ENCODE measurements around the gene MMP11. TPM values are rescaled to one million over a fixed set of nuclear protein-coding genes. Genes with fewer than 3 reads are reported as not detected.
A peak's percentile ranks its signal among the peaks of the same experiment; 100 is the strongest.

Gene MMP11
- total RNA-seq, 4 donors from 2014 or later: 0.60 to 3.9 (median 2.1) TPM; not detected in 1

- no peak for DNase-seq (ENCODE audit: low spot score in 2 of 2)
- 88% methylated on average over 13 of the region's 16 CpGs for WGBS
- no peak overlapping the region for H3K4me3 ChIP-seq
- no peaks in the 10 kb centered on the region for H3K9me3 ChIP-seq
- no peak overlapping the region for H3K27ac ChIP-seq
- peaks cover 25% of the 10 kb centered on the region for H3K4me1 ChIP-seq
- H3K27me3 ChIP-seq: no peaks in the 10 kb centered on the region
- TF ChIP-seq POLR2A (IDR thresholded peaks at IDR 0.05) (no peak), POLR2AphosphoS5 (IDR thresholded peaks at IDR 0.05) (no peak), EP300 (IDR thresholded peaks at IDR 0.05) (no peak)
- TF ChIP-seq, protein P1, sequence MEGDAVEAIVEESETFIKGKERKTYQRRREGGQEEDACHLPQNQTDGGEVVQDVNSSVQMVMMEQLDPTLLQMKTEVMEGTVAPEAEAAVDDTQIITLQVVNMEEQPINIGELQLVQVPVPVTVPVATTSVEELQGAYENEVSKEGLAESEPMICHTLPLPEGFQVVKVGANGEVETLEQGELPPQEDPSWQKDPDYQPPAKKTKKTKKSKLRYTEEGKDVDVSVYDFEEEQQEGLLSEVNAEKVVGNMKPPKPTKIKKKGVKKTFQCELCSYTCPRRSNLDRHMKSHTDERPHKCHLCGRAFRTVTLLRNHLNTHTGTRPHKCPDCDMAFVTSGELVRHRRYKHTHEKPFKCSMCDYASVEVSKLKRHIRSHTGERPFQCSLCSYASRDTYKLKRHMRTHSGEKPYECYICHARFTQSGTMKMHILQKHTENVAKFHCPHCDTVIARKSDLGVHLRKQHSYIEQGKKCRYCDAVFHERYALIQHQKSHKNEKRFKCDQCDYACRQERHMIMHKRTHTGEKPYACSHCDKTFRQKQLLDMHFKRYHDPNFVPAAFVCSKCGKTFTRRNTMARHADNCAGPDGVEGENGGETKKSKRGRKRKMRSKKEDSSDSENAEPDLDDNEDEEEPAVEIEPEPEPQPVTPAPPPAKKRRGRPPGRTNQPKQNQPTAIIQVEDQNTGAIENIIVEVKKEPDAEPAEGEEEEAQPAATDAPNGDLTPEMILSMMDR (IDR thresholded peaks at IDR 0.05): no peak
- H3K36me3 ChIP-seq: no peaks in the 10 kb centered on the region
Observed at GRCh38 chr22:23782252-23782651, 9.6 kb downstream of the MMP11 start.

GRCh38 chr22:23782703-23783102, 10.1 kb downstream of the MMP11 start:
- Histone ChIP-seq H3K36me3 (no peaks in the 10 kb centered on the region), H3K9me3 (no peaks in the 10 kb centered on the region), H3K27me3 (no peaks in the 10 kb centered on the region), H3K4me3 (no peak overlapping the region), H3K4me1 (peaks cover 27% of the 10 kb centered on the region), H3K27ac (no peak overlapping the region)
- TF ChIP-seq POLR2AphosphoS5 (IDR thresholded peaks at IDR 0.05) (no peak), EP300 (IDR thresholded peaks at IDR 0.05) (no peak), POLR2A (IDR thresholded peaks at IDR 0.05) (no peak)
- TF ChIP-seq, protein P1 (IDR thresholded peaks at IDR 0.05): no peak
- 100% methylated on average over 1 of the region's 1 CpG for WGBS
- no peak for DNase-seq (ENCODE audit: low spot score in 2 of 2)

DNA sequence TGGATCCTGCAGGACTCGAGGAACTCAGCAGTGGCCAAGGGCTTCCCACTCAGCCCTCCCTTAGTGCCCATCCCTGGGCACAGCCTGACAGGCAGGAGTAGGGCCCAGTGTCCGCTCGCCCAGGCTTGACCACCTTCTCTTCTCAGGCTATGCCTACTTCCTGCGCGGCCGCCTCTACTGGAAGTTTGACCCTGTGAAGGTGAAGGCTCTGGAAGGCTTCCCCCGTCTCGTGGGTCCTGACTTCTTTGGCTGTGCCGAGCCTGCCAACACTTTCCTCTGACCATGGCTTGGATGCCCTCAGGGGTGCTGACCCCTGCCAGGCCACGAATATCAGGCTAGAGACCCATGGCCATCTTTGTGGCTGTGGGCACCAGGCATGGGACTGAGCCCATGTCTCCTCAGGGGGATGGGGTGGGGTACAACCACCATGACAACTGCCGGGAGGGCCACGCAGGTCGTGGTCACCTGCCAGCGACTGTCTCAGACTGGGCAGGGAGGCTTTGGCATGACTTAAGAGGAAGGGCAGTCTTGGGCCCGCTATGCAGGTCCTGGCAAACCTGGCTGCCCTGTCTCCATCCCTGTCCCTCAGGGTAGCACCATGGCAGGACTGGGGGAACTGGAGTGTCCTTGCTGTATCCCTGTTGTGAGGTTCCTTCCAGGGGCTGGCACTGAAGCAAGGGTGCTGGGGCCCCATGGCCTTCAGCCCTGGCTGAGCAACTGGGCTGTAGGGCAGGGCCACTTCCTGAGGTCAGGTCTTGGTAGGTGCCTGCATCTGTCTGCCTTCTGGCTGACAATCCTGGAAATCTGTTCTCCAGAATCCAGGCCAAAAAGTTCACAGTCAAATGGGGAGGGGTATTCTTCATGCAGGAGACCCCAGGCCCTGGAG, 10.9 kb downstream of the MMP11 start:
- H3K27ac ChIP-seq: no peak overlapping the region
- H3K4me3 ChIP-seq: no peak overlapping the region
- DNase-seq (ENCODE audit: low spot score in 2 of 2): no peak
- TF ChIP-seq POLR2A (IDR thresholded peaks at IDR 0.05): no peak
- TF ChIP-seq EP300 (IDR thresholded peaks at IDR 0.05): no peak
- TF ChIP-seq POLR2AphosphoS5 (IDR thresholded peaks at IDR 0.05): no peak
- TF ChIP-seq, protein P1 (IDR thresholded peaks at IDR 0.05): no peak
- no peaks in the 10 kb centered on the region for H3K36me3 ChIP-seq
- H3K4me1 ChIP-seq: peaks cover 35% of the 10 kb centered on the region
- 73% methylated on average over 6 of the region's 15 CpGs for WGBS
- no peaks in the 10 kb centered on the region for H3K9me3 ChIP-seq
- H3K27me3 ChIP-seq: no peaks in the 10 kb centered on the region

GRCh38 chr22:23784215-23784732, 11.6 kb downstream of the MMP11 start:
- Histone ChIP-seq H3K4me1 (peaks cover 43% of the 10 kb centered on the region), H3K27ac (no peak overlapping the region), H3K27me3 (no peaks in the 10 kb centered on the region), H3K4me3 (no peak overlapping the region), H3K9me3 (no peaks in the 10 kb centered on the region), H3K36me3 (no peaks in the 10 kb centered on the region)
- WGBS: 88% methylated on average over 8 of the region's 8 CpGs
- DNase-seq (ENCODE audit: low spot score in 2 of 2): no peak
- TF ChIP-seq POLR2A (IDR thresholded peaks at IDR 0.05) (no peak), EP300 (IDR thresholded peaks at IDR 0.05) (no peak), POLR2AphosphoS5 (IDR thresholded peaks at IDR 0.05) (no peak)
- TF ChIP-seq, protein P1 (IDR thresholded peaks at IDR 0.05): no peak

DNA sequence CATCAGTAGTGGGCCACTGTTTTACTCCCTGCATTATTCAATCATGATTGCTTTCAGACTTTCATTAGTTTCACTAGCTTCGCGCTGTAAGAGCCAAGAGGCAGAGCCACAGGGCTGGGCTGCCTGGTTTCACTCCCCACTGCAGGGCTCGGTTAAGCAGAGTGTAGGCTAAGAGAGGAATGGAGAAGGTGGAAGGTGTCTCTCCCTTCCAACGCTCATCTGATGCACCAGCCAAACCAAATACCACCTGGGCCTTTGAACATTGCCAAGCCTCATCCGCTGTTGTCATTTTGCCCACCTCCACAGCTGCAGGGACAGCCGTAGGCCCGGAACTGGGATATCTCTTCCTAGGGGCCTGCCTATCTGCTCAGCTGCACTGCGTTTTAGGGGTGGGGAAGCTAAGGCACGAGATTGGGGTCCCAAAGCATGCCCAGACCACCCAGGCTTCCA, 13.6 kb downstream of the MMP11 start:
- Histone ChIP-seq H3K27ac (peak overlapping the region; percentile 100), H3K4me3 (peak overlapping the region; percentile 95), H3K27me3 (no peaks in the 10 kb centered on the region), H3K9me3 (no peaks in the 10 kb centered on the region), H3K4me1 (peaks cover 58% of the 10 kb centered on the region), H3K36me3 (no peaks in the 10 kb centered on the region)
- DNase-seq (ENCODE audit: low spot score in 2 of 2): no peak
- WGBS: 34% methylated on average over 9 of the region's 9 CpGs
- TF ChIP-seq POLR2AphosphoS5 (IDR thresholded peaks at IDR 0.05): no peak
- TF ChIP-seq EP300 (IDR thresholded peaks at IDR 0.05): no peak
- no peak for TF ChIP-seq POLR2A (IDR thresholded peaks at IDR 0.05)
- TF ChIP-seq, protein P1 (IDR thresholded peaks at IDR 0.05): no peak

All from suprapubic skin (tissue), 4 donors.